ENCODE data around the gene SLC4A5.
"Not testable (repeated sequence)": the region's sequence is repeated elsewhere in the genome, so short reads cannot be mapped to it uniquely, and the experiment has no call there.

Gene SLC4A5

DNA sequence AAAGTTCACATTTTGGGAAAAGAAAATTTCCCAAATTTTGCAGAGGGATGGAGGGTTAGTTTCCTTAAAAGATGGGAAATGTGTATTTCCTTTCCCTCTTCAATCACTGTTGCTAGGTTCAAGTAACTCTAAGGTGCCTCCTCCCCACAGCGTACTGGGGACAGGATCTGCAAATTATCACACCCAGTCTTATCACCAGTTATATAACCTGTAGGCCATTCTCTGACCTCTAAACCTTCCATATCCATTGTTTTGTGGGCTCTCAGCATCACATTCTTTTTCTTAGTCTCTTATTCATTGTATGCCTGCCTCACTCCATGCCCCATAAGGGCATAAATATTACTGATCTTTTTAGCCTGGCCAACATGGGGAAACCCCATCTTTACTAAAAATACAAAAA, 148.4 kb downstream of the SLC4A5 start:
- no peak for DNase-seq

DNA sequence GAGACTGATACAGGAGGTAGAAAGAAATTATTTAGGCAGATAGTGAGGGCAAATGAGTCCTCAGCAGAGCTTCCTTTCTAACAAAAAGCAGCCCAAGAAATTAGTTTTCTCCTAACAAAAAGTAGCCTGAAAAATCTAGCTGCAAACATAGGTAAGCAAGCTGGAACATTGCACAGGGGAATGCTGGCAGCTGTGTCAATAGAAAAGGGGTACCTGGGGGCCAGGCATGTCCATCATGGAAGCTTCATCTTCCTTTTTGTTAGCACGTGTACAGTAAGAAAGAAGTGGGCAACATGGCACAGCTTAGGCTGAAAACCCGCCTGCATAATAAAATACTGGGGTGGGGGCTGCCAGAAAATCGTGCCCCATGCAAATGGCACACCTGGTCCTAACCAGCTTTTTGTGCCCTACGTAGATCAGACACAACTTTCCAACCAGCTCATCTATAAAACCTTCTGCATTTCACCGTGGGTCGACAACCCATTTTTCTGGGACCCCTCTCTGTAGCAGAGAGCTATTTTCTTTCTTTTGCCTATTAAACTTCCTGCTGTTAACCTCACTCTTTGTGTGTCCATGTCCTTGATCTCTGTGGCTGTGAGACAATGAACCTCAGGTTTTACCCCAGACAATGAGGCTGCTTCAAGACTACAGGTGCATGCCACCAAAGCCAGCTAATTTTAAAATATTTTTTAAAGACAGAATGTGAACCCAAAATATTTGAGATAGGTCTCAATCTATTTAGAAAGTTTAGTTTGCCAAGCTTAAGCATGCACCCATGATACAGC, 151.4 kb downstream of the SLC4A5 start:
- DNase-seq, result no peak

- DNase-seq, result no peak
Measured at GRCh38 chr2:74188696-74189095, 154.5 kb downstream of the SLC4A5 start.

GRCh38 chr2:74188018-74188601, 155.1 kb downstream of the SLC4A5 start:
- DNase-seq, result peak; percentile 60

DNA sequence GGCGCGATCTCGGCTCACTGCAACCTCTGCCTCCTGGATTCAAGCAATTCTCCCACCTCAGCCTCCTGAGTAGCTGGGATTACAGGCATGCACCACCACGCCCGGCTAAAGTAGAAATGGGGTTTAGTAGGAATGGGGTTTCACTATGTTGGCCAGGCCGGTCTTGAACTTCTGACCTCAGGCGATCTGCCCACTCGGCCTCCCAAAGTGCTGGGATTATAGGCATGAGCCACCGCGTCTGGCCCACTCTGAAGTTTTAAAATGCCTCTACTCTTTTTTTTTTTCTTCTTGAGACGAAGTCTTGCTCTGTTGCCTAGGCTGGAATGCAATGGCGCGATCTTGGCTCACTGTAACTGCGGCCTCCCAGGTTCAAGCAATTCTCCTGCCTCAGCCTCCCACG, 156.5 kb downstream of the SLC4A5 start:
- not testable (repeated sequence) for DNase-seq

DNA sequence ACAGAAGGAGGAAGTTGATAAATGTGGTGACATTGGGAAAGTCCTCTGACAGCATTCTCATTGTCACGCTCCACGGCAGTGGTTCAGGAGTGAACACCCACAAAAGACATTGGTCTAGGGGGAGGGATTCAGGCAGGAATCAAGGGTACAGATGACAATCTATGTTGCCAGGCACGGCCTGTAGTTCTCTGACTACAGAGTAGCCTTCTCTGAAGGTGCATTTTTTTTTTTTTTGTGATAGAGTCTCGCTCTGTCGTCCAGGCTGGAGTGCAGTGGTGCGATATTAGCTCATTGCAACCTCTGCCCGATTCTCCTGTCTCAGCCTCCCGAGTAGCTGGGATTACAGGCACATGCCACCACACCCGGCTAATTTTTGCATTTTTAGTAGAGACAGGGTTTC, 157.2 kb downstream of the SLC4A5 start:
- DNase-seq, result no peak

- DNase-seq, result no peak
Measured at GRCh38 chr2:74183878-74184277, 159.3 kb downstream of the SLC4A5 start.

DNA sequence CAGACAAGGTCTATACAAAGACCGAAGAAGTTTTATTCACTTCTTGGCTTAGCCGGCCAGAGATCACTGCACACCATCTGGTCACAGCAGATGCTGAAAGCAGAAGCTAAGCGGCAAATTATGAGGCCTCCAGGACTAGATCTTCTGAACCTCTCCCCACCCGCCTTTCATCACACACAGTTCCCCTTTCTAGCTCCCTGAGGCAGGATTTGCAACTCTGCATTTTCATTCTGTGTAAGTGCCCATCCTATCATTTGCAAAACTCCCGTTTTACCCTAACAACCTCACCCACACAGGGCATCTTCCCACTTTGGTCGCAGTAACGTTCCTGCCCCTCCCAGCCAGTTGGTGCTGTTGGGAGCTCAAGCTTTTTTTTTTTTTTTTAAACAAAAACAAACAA, 161.5 kb downstream of the SLC4A5 start:
- peak; percentile 18 for DNase-seq

GRCh38 chr2:74179063-74179865, 164.0 kb downstream of the SLC4A5 start:
- no peak for DNase-seq

DNA sequence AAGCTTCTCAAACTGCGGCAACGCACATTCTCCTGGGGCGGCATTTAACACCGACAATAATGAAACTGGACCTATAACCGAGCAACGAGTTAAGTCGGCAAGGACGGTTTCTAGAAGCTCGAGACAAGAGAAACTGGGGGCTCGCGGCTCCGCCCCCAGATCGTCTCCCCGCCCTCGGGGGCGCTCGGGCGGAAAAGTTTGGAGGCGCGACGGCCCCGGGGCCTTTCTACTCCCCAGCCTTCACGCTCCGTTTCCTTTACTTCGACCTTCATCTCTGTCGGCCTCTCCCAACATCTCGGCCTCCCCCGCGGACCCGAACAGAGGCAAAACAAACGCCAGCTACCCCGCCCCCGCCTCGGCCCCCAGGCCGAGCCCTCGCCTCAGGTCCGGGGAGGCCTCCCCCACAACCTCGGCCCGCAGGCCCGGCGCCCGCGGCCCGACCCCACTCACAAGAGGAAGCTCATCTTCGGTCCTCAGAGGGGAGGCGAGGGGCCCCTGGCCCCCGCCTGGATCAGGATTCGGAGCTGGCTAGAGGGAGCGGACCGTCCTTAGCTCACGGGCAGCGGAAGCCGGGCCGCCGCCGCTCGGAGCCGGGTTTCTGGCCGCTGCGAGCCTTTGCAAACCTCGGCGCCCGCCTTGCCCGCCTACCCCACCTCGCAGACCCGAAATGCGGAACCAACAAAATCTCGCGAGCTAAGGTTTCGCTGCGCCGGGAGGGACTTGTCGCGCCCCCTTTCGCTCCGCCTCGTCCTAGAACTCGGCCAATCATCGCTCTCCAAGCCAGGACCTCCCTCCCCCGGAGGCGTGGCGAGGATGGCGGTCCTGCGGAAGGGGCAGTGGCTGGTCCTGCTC, 164.8 kb downstream of the SLC4A5 start, which contains the start of gene MOB1A:
TSS of gene MOB1A (minus strand) at position 669 of the 852 bp plus-strand sequence. CDS start at position 464, 205 bp downstream.
- DNase-seq, result peak; percentile 99

DNA sequence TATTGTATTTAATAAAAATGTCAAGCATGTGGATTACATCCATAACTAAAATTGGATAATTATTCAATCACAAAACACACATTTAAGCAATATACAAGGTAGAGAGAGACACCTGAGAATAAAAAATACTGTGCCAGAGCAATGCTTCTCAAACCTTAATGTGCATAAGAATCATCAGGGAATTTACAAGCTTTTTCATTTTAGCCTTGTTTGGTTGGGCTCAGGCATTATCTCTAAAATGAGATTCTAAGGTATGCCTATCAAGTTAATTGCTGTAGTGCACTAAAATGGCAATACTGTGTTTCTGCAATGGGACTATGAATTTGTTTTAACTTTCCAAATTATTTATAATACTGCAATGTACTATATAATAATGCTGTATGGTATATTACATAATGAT, 165.5 kb downstream of the SLC4A5 start:
- no peak for DNase-seq

DNA sequence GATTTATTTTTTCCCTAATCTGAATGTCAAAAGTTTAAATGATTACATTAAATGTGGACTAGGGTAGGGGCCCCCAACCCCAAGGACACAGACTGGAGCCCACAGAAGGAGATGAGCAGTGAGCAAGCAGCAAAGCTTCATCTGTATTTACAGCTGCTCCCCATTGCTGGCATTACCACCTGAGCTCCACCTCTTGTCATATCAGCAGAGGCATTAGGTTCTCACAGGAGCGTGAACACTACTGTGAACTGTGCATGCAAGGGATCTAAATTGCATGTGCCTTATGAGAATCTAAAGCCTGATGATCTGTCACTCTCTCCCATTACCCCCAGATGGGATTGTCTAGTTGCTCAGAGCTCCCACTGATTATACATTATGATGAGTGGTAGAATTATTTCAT, 168.3 kb downstream of the SLC4A5 start:
- DNase-seq, result no peak

DNA sequence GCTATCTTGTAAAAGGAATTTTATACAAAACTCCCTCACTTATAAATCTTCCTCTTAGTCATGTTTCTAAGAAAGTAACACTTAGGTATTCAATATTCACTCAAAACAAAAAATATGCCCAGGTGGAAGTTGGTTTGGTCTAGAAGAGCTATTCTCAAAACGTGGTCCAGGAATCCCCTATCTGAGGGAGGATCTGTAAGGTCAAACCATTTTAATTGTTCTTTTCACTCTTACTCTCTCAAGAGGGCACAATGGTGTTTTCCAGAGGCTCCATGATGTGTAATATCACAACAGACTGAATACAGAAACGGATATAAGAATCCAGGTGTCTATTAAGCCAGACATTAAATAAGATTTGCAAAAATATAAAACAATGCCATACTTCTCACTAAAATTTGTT, 174.5 kb downstream of the SLC4A5 start:
- DNase-seq, result no peak

Data from EL (cell line).